Small intestine (tissue), 7 donors: ENCODE measurements around the gene DYRK2. TPM values are rescaled to one million over a fixed set of nuclear protein-coding genes. Genes with fewer than 3 reads are reported as not detected.

Source experiments
- DNase-seq, 2 donors: peaks; one replicate each; pipeline versions ENCODE4 v3.0.0 to v3.0.0-alpha.2; 2013
- FAIRE-seq: peaks from 2 replicates; lab custom pipeline; 2012; peaks lifted over from hg19 to GRCh38; lab: Jason Lieb, UNC
- H3K27ac ChIP-seq, 3 donors: one replicate each; pipeline ENCODE4 v1.5.1; 2013; ENCODE audit warnings: low read length in 2 of 3, mild to moderate bottlenecking in 2 of 3, control low read depth in 1 of 3, inconsistent platforms in 1 of 3, low read depth in 1 of 3, moderate library complexity in 1 of 3
- H3K27me3 ChIP-seq, 3 donors: one replicate each; pipeline ENCODE4 v1.6.1; 2013; ENCODE audit warnings: low read length in 3 of 3, inconsistent platforms in 1 of 3; ENCODE audit not compliant: control insufficient read depth in 3 of 3, insufficient read depth in 3 of 3
- H3K36me3 ChIP-seq, 3 donors: one replicate each; pipeline ENCODE4 v1.6.1; 2013; ENCODE audit warnings: low read length in 3 of 3, inconsistent platforms in 1 of 3, low read depth in 1 of 3, mild to moderate bottlenecking in 1 of 3, moderate library complexity in 1 of 3; ENCODE audit not compliant: control insufficient read depth in 3 of 3, insufficient read depth in 2 of 3
- H3K4me1 ChIP-seq, 3 donors: one replicate each; pipeline ENCODE4 v1.6.1; 2013; ENCODE audit warnings: low read length in 2 of 3, inconsistent platforms in 1 of 3, low read depth in 1 of 3, mild to moderate bottlenecking in 1 of 3, moderate library complexity in 1 of 3; ENCODE audit not compliant: control insufficient read depth in 3 of 3, insufficient read depth in 2 of 3
- H3K4me3 ChIP-seq, 3 donors: one replicate each; pipeline ENCODE4 v1.5.1; 2013; ENCODE audit warnings: low read length in 3 of 3, control low read depth in 1 of 3, inconsistent platforms in 1 of 3, low read depth in 1 of 3, mild to moderate bottlenecking in 1 of 3, moderate library complexity in 1 of 3
- H3K9me3 ChIP-seq, 2 donors: one replicate each; pipeline ENCODE4 v1.6.1; 2013; ENCODE audit warnings: low read depth in 1 of 2, low read length in 1 of 2; ENCODE audit not compliant: control insufficient read depth in 2 of 2, insufficient read depth in 1 of 2
- WGBS, 3 donors: extraction: QIAGEN DNeasy Blood & Tissue Kit; methylation state at CpG; one replicate each; pipeline ENCODE4 v1.1.7; 2013; 5-methylcytosine and 5-hydroxymethylcytosine counted together
- polyA plus RNA-seq, 4 donors: library from polyadenylated mRNA; stranded (reverse) in 3 of 4; unstranded in 1 of 4; fragments of 200-250 nt in 3 of 4; fragments of 120-200 nt in 1 of 4; gene quantifications; one replicate each; pipeline versions ENCODE4 v1.2.1 to v1.2.3, GENCODE V29; 2013
- donor health status: healthy with polysubstance abuse.
- donor health status: control.
- donor health status: control.
- donor health status: Bipolar disorder and iron deficiency.
- donor health status: healthy.

DYRK2 gene
- polyA plus RNA-seq, 4 donors = 12.2 to 65.0 (median 12.3) TPM

- no peak overlapping the region for H3K27ac ChIP-seq
- DNase-seq (no peak), FAIRE-seq (no peak)
- no peaks in the 10 kb centered on the region for H3K27me3 ChIP-seq
- no peak overlapping the region for H3K4me3 ChIP-seq
- WGBS, 3 donors = 79 to 89% (median 85%) methylated on average over 2 of the region's 2 CpGs
- no peaks in the 10 kb centered on the region for H3K36me3 ChIP-seq
- no peaks in the 10 kb centered on the region for H3K4me1 ChIP-seq
- H3K9me3 ChIP-seq = no peaks in the 10 kb centered on the region
Observed at GRCh38 chr12:67633024-67633610, 15.4 kb upstream of the DYRK2 start.

GRCh38 chr12:67633708-67634107 is 14.8 kb upstream of the DYRK2 start:
- H3K4me3 ChIP-seq = no peak overlapping the region
- H3K4me1 ChIP-seq = no peaks in the 10 kb centered on the region
- no peak for DNase-seq
- H3K27me3 ChIP-seq = no peaks in the 10 kb centered on the region
- WGBS, 3 donors = 38 to 54% (median 38%) methylated on average over 2 of the region's 2 CpGs
- H3K9me3 ChIP-seq = no peaks in the 10 kb centered on the region
- no peak overlapping the region for H3K27ac ChIP-seq
- no peak for FAIRE-seq
- no peaks in the 10 kb centered on the region for H3K36me3 ChIP-seq

- no peak for FAIRE-seq
- H3K4me1 ChIP-seq = no peaks in the 10 kb centered on the region
- no peaks in the 10 kb centered on the region for H3K9me3 ChIP-seq
- no peak for DNase-seq
- H3K27ac ChIP-seq = no peak overlapping the region
- H3K36me3 ChIP-seq = no peaks in the 10 kb centered on the region
- no peaks in the 10 kb centered on the region for H3K27me3 ChIP-seq
- no peak overlapping the region for H3K4me3 ChIP-seq
Observed at GRCh38 chr12:67634303-67634761, 14.2 kb upstream of the DYRK2 start.

GRCh38 chr12:67637718-67638117 is 10.8 kb upstream of the DYRK2 start:
- DNase-seq (no peak), FAIRE-seq (no peak)
- Histone ChIP-seq H3K4me1 (peaks cover 0 to 3% (median 0%) of the 10 kb centered on the region in 3 donors), H3K9me3 (no peaks in the 10 kb centered on the region), H3K27ac (no peak overlapping the region), H3K36me3 (no peaks in the 10 kb centered on the region), H3K4me3 (no peak overlapping the region), H3K27me3 (no peaks in the 10 kb centered on the region)
- 71 to 85% (median 76%) methylated on average over 3 of the region's 3 CpGs for WGBS, 3 donors

GRCh38 chr12:67638694-67639093 is 9.9 kb upstream of the DYRK2 start:
- FAIRE-seq = no peak
- Histone ChIP-seq H3K4me3 (no peak overlapping the region), H3K27ac (no peak overlapping the region), H3K4me1 (peaks cover 0 to 5% (median 0%) of the 10 kb centered on the region in 3 donors), H3K9me3 (no peaks in the 10 kb centered on the region), H3K36me3 (no peaks in the 10 kb centered on the region), H3K27me3 (no peaks in the 10 kb centered on the region)
- 75 to 96% (median 92%) methylated on average over 1 of the region's 1 CpG for WGBS, 3 donors
- DNase-seq = no peak

GRCh38 chr12:67640863-67641262 is 7.7 kb upstream of the DYRK2 start:
- WGBS, 3 donors = 88 to 93% (median 92%) methylated on average over 2 of the region's 2 CpGs
- H3K9me3 ChIP-seq = peaks cover 0 to 7% of the 10 kb centered on the region in 2 donors
- no peak overlapping the region for H3K4me3 ChIP-seq
- no peaks in the 10 kb centered on the region for H3K27me3 ChIP-seq
- no peak overlapping the region for H3K27ac ChIP-seq
- no peak for FAIRE-seq
- DNase-seq = no peak
- peaks cover 0 to 5% (median 0%) of the 10 kb centered on the region in 3 donors for H3K4me1 ChIP-seq
- H3K36me3 ChIP-seq = no peaks in the 10 kb centered on the region

- Histone ChIP-seq H3K36me3 (peaks cover 0 to under 1% (median 0%) of the 10 kb centered on the region in 3 donors), H3K9me3 (peaks cover 0 to 7% of the 10 kb centered on the region in 2 donors), H3K4me3 (no peak overlapping the region), H3K4me1 (peaks cover 0 to 11% (median 0%) of the 10 kb centered on the region in 3 donors), H3K27me3 (no peaks in the 10 kb centered on the region), H3K27ac (no peak overlapping the region)
- FAIRE-seq (no peak), DNase-seq (no peak)
- 90 to 97% (median 94%) methylated on average over 7 of the region's 7 CpGs for WGBS, 3 donors
Observed at GRCh38 chr12:67645126-67645525, 3.4 kb upstream of the DYRK2 start.

- peaks cover 0 to 6% (median 0%) of the 10 kb centered on the region in 3 donors for H3K36me3 ChIP-seq
- H3K27me3 ChIP-seq = no peaks in the 10 kb centered on the region
- peaks cover 0 to 7% of the 10 kb centered on the region in 2 donors for H3K9me3 ChIP-seq
- H3K4me1 ChIP-seq = peaks cover 0 to 11% (median 0%) of the 10 kb centered on the region in 3 donors
- no peak for DNase-seq
- no peak overlapping the region for H3K27ac ChIP-seq
- no peak for FAIRE-seq
- H3K4me3 ChIP-seq = no peak overlapping the region
Observed at GRCh38 chr12:67645601-67646000, 2.9 kb upstream of the DYRK2 start.

- H3K4me1 ChIP-seq = peaks cover 0 to 11% (median 0%) of the 10 kb centered on the region in 3 donors
- H3K36me3 ChIP-seq = peaks cover 0 to 7% (median 0%) of the 10 kb centered on the region in 3 donors
- no peak overlapping the region for H3K4me3 ChIP-seq
- peaks cover 0 to 7% of the 10 kb centered on the region in 2 donors for H3K9me3 ChIP-seq
- FAIRE-seq (no peak), DNase-seq (no peak)
- WGBS, 3 donors = 84 to 88% (median 85%) methylated on average over 4 of the region's 4 CpGs
- H3K27ac ChIP-seq = peak overlapping the region; percentile 95 to 98 (median 98)
- no peaks in the 10 kb centered on the region for H3K27me3 ChIP-seq
Observed at GRCh38 chr12:67646775-67647174, 1.8 kb upstream of the DYRK2 start.
